GM12874 (cell line): ENCODE results near the gene CCDC116.
A peak's percentile ranks its signal among the peaks of the same experiment; 100 is the strongest.

ENCODE experiments used
- TF ChIP-seq, protein P1 (sequence below): IDR thresholded peaks from 2 replicates; pipeline ENCODE4 v1.5.1; 2011; ENCODE audit warnings: low read depth, mild to moderate bottlenecking, control low read depth, low read length, moderate library complexity; ENCODE audit not compliant: insufficient read depth

The CCDC116 gene

DNA sequence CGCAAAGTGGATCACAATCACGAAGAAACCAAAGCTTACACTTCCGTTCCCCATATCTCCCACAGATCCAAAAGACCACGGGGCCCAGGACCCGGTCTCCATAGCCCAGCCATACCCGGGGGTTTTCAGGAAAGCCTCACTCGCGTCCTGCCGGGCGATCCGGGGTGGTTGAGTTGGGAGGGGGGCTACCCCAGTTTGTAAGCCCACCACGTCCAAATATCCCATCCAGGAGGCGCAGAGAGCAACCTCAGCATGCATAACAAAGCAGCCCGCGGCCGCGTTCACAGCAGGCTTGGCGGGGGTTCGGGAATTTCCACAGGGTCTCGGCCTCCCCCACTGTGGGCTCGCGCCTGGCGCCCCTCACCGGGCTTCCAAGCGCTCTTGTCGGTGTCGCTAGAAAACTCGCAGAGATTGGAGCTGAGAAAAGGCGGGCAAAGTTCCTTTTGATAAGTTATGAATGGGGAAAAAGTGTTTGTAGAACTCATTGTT lies 19.0 kb downstream of the CCDC116 start:
- TF ChIP-seq, protein P1, sequence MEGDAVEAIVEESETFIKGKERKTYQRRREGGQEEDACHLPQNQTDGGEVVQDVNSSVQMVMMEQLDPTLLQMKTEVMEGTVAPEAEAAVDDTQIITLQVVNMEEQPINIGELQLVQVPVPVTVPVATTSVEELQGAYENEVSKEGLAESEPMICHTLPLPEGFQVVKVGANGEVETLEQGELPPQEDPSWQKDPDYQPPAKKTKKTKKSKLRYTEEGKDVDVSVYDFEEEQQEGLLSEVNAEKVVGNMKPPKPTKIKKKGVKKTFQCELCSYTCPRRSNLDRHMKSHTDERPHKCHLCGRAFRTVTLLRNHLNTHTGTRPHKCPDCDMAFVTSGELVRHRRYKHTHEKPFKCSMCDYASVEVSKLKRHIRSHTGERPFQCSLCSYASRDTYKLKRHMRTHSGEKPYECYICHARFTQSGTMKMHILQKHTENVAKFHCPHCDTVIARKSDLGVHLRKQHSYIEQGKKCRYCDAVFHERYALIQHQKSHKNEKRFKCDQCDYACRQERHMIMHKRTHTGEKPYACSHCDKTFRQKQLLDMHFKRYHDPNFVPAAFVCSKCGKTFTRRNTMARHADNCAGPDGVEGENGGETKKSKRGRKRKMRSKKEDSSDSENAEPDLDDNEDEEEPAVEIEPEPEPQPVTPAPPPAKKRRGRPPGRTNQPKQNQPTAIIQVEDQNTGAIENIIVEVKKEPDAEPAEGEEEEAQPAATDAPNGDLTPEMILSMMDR, result no peak

DNA sequence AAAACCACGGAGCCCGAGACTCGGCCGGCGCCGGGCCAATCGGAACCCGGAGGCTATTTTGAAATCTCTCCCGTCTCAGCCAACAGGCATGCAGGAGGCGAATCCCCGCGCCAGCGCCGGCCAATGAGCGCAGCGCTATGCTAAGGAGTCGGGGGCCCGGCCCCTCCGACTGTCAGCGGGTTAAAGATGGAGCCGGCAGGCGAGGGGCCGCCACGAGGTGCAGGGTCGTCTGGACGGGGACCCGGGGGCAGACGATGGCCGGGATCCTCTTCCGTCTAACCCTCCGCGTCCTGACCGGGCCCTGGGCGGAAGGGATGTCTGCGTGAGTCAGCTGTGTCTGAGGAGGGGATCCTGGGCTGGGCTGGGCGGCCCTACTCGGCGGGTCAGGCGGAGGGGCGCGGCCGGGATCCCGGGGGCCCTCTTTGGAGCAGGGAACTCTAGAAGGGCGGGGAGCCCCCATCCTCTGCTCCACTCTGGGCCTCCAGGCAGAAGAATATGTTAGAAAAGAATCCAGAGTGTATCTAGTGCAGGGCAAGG lies 19.5 kb downstream of the CCDC116 start:
- TF ChIP-seq, protein P1, result no peak

DNA sequence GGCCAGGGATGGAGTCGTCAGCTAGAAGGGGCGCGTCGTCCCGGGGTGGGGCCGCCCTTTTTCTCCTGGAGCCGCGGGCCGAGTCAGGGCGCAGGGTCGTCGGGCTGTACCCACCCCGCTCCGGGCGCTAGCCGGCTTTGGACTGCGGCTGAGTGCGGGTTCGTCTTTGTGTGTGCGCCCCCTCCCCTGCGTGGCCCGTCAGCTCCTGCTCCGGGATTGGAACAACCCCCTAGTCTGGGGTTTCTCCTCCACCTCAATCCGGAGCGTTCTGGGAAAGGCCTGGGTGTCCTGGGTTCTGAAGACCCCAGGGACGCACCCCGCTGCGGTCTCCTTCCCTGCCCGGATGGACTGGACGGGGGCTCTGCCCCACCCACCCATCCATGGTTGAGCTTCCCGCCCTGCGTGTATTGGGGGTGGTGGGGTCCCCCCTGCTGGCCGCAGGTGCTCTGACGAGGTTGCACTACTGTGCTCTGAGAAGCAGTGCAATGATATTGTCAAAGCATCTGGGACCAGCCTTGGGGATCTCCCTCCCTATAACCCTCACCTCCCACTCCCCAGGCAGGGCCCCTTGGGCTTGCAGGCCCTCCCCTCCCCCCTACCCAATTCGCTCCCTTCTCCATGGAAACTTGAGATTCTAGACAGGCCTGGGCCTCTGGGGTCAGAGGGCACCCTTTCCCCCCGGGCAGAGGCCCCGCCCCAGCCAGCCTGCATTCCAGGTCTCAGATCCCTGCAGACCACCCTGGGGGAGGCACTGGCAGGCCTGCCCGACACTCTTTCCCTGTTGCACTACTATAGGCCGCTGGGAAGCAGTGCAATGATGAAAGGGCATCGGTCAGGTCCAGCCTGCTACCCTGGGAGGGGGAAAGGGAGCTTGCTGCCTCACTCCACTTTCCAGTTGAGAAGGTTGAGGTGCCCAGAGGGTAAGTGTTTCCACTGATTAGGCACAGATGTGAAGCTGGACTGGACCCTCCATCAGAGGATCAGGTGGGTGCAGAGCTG lies 20.3 kb downstream of the CCDC116 start:
- TF ChIP-seq, protein P1, result 0 out of 2 replicates have a peak, but pooled peaks have one; percentile 17

DNA sequence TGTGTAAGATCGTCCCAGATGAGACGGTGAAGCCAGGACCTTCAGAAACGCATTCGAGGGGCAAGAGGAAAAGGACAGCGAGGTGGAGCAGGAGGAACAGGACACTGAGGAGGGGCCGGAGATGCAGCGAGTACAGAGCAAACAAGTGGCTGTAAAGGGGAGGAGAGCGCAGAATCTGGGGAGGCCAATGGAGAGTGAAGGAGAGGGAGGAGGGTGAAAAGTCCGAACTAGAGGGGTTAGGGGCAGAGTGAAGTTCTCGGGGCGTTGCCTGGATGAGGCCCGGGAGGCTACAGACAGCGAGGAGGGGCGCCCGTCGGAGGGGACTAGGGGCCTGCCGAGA lies 24.4 kb downstream of the CCDC116 start:
- TF ChIP-seq, protein P1, result no peak

DNA sequence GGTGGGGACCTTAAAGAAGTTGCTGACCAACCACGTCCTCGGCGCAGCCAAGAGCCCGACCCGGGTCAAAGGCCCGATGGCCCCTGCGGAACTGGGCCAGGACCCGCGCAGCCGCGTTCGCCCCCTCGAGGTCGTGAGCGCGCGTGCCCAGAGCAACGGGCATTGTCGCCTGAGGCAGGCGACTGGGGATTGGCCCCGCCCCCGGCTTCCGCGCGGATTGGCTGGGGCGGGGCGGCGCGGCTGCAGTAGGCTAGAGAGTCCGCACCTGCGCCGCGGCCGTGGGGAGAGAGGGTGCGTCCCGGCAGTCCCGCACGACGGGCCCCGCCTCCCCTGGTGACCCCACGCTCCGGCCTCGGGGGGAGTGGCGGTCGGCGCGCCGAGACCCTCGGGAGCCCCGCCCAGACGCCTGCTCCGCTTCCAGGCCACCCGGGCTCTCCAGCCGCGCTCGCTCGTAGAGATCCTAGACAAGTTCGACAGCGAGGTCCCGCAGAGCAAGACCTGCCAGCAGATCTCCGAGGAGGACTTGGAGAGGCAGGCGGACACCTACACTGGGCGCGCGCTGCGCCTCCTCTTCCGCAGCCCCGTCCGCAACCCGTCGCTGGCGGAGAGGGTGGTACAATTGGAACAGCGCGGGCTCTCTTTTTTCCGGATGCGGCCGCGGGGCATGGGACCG lies 24.9 kb downstream of the CCDC116 start:
- TF ChIP-seq, protein P1, result peak; percentile 48

DNA sequence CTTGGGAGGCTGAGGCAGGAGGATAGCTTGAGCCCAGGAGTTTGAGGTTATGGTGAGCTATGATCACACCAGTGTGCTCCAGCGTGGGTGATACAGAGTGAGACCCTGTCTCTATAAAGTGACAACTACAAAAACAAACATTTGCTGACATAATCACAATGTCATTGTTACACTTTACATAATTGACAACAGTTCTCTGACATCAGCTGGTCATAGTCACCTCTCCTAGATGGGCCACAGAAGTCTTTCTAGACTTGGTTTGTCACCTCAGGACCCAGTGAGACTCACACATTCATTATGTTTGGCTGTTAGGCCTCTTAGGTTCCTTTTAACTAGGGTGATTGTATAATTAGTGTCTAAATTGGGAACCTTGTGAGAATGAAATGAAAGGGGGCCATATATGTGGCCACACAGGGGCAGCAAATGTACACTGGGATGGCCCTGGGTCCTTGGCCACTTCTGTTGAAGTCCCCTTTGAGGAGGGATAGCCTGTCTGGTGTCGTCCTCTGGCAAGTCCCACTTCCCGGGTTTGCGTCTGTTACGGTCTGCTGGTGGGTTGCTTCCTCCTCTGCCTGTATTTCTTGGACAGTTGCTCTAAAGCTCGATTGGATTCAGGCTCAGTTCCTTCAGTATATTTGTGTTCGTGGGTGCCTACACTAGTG lies 27.4 kb downstream of the CCDC116 start:
- TF ChIP-seq, protein P1, result no peak

DNA sequence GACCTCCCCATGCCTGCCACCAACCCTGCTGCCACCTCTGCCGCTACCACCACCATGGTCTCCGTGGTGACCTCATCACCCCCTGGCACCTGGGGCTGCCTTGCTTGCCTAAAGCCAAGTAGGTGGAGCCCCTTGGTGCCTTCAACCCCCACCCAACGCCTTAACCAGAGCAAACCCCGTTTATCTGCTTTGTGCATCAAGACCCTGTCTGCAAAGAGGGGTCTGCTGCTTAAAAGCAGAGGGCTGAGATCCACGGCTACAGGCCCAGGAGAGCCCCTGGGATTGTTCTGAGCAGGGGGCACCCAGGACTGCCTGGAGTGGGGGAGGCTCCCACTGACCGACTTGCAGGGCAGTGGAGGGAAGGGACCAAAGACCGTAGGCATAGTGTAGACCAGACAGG lies 28.3 kb downstream of the CCDC116 start:
- TF ChIP-seq, protein P1, result no peak
